GM21423 (cell line): Measurements from ENCODE around the gene TMEM18.

Source experiments
- ATAC-seq: cut with Tn5 transposase; IDR thresholded peaks from one replicate; pipeline ENCODE4 v1.9.1; 2021; ENCODE audit warnings: mild to moderate bottlenecking, moderate library complexity; ENCODE audit not compliant: unreplicated experiment

Gene TMEM18

DNA sequence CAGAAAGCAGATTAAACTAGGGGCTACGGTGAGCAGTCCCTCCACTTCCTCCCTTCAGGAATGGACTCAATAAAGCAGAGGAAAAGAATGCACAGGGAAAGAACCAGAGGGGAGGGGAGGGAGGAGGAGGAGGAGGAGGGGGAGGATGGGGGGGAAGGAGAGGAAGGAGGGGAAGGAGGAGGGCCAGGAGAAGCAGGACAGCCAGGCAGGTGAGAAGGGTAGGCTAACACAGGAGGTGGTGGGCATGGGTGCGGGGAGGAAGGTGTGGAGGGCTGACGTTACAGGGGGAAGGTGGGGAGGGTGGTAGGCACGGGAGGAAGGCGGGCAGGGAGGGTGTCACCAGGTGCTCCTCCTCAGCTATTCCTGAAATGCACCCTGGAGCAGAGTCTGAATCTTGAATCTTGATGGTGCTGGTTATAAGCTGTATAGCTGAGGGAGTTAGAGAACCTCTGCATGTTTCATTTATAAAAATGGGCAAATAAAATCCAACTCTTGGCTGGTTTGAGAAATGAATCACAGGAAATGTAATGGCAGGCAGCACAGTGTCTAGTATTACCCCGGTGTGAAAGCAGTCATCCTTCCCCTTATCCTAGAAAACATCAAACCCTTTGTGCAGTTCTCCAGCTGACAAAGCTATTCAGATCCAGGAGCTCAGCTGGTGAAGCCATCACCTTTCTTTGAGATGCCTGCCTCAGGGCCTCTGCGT, 3.4 kb downstream of the TMEM18 start:
- ATAC-seq = no peak

DNA sequence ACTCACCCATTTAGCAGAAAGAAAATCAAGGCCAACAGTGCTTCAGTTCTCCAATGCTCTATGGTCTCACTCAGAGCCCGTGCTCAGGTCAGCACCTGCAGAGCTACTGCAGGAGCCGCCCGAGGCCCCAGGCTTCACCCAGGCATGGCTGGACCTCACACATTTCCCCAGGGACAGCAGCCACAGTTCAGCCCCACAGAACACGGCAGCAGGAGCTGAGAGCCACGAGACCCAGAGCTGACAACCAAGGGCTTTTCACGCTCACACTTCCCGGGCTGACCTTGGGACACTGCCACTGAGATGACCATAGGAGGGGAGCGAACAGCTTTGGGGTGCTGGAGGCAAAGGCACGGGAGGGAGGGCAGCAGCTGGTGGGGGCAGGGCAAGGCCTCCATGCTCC, 4.2 kb downstream of the TMEM18 start:
- no peak for ATAC-seq

DNA sequence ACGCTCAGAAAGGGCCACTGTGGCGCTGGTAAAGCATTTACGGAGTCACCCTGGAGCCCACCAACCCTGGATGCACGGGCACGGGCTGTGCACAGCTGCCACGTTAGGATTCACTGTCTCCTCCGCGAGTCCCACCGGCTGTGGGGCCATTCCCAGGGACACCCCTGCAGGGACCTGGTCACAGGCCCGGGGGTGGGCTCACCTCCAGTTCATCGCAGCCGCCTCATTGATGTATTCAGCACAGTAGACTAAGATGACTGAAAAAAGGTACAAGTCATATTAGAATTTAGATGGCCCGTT, 4.7 kb downstream of the TMEM18 start:
- ATAC-seq = no peak

DNA sequence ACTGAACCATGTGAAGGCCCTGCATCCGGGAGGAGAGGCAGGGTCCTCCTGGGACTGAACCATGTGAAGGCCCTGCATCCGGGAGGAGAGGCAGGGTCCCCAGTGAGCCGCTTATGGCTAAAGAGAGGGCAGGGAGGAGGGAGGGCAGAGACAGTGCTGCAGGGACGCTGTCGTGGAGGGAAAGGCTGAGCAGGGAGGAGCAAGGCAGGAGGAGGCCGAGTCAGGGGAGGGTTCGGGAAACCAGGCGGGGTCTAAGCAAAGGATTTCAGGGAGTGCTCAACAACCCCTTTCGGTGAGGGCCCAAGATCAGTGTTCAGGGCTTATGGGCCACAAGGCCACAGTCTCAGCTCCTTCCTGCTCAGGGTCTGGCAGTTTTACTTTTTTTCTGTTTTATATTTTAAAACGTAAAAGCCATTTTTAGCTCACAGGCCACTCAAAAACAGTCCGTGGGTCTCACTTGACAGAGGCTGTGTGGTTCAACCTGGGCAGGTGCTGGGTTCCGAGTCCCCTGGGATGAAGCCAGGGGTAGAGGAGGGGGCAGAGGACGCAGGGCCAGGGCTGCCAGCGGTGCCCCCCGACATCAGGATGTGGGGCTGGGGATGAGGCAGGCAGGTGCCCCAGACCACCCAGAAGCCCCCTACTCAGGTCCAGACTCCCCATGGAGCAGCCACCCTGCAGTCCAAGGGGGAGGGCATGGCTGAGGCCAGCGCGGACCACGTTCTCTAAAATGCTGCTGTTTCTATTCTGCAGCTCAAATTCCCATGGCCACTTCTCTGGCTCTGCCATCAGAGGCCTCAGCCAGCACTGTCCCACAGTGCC, 5.2 kb downstream of the TMEM18 start:
- ATAC-seq = no peak

DNA sequence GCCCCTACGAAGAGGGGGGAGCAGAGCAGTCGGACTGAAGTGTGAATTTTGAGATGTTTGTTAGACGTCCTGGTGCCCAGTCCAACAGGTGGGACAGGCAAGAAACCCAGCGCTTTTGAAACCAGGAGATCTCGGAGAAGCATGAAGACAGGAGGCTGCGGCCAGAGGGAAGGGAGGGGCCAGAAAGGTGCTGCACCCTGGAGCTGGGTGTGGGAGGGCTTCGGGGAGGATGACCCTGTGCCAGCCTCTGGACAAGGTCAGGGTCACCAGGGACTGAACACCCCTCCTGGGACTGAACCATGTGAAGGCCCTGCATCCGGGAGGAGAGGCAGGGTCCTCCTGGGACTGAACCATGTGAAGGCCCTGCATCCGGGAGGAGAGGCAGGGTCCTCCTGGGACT, 6.1 kb downstream of the TMEM18 start:
- ATAC-seq = no peak

DNA sequence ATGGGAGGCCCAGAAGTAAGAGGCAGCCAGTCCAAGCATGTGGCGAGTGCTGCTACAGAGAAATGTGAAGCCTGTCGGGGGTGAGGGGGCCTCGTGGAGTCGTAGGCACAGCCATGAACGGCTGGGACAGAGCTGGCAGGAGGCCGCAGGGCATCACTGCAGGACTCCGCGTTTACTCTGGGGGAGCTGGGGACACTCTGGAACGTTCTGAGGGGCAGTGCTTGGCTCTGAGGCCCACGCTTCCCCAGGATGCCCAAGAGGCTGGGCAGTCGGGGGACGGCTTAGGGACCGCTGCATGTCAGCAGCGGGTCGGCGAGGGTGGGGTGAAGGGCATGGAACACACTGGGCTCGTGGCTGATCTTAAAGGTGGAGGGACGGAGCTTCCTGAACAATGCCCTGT, 6.6 kb downstream of the TMEM18 start:
- ATAC-seq = no peak

DNA sequence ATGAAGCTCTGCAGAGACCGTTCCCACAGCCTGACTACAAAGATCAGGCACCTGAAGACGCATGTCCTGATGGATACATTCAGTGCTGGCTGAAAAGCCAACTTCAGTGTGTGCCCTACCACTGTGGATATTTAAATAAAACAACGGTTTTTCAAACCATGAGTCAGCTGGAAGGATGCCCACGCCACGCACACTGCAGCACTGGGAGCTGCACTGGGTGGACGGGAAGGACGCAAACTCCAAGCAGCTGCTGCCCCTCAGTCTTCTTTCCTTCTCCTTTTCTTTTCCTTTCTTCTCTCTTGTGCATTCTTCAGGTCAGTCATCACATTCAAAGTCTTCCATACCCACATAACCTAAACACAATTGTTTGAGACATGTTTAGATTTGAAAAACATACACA, 7.9 kb downstream of the TMEM18 start:
- ATAC-seq = no peak

DNA sequence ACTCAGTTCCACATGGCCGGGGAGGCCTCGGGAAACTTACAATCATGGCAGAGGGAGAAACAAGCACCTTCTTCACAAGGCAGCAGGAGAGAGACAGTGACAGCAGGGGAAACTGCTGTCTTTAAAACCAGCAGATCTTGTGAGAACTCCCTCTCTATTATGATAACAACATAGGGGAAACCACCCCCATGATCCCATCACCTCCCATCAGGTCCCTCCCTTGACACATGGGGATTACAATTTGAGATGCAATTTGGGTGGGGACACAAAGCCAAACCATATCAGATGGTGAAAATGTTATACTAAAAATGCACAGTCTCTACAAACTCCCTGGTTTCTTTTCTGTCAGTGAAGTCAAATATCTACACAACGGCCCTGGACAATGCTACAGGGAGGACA, 9.2 kb downstream of the TMEM18 start:
- ATAC-seq = no peak

DNA sequence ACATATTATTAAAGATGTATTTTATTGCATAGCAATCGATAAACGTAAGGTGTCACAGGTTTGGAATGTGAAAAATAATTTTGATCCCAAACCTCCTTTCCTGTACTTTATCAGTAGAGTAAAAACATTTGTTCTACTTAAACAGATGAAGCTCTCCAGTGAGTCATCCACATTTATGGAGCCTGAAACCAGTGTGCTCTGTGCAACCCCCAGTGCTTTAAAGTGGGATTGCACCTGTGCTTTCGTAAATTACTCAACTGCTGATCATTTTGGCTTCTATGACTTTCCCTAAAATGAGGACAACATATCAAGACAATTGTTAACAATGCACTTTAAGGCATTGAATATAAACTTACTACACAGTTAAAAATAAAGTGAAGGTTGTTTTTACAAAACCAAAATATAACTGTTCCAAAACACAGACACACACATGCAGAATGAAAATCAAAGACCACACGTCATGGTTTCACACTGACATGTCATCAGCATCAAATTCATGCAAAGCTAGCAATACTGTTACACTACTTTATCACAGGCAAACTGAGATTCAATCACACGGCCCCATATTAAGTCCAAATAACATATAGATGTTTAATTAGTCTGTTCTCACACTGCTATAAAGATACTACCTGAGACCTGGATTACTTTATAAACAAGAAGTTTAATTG, 9.7 kb downstream of the TMEM18 start:
- peak; percentile 43 for ATAC-seq

DNA sequence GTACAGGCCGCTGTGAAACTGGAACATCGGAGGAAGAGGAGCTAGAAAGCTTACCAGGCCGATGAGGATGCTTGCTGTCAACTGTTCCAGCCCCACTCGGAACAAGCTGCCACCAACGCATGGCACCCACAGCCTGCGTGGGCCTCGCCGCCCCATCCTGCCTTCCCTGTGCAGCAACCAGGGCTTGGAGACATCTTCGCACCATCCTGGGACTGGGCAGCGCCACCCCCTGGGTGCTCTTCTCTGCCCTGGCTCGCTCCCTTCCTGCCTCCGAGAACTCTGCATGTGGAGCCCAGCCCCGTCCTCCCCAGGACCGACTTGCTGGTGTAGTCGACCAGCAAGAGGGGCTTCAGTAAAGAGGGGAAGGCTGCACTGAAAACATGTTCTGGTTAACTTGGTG, 10.8 kb downstream of the TMEM18 start:
- ATAC-seq = no peak

DNA sequence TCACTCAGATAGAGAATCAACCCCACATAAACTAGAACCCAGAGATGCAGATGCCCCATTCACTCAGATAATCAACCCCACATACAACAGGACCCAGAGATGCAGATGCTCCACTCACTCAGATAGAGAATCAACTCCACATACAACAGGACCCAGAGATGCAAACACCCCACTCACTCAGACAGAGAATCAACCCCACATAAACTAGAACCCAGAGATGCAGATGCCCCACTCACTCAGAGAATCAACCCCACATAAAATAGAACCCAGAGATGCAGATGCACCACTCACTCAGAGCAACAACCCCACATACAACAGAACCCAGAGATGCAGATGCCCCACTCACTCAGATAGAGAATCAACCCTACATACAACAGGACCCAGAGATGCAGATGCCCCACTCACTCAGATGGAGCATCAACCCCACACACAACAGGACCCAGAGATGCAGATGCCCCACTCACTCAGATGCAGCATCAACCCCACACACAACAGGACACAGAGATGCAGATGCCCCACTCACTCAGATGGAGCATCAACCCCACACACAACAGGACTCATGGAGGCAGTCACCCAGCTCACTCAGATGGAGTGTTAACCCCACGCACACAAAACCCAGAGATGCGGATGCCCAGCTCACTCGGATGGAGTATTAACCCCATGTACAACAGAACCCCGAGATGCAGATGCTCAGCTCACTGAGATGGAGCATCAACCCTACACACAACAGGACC, 11.7 kb downstream of the TMEM18 start:
- no peak for ATAC-seq

DNA sequence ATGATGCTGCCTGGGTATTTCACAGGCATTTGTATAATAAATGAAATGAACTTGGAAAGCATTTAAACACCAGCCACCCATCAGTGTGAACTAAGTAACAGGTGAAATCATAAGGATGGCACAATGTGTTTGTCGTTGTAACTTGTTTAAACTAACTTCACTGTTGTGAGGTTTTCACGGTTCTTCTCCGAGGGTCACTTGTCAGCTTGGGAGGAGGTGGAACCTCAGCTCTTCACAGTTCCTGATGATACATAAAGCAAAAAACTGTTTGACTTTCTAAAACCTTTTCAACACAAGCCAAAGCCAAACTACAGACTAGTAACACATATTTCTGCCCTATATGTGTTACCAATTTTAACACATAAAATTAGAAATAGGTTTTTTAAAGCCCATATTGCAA, 13.1 kb downstream of the TMEM18 start:
- ATAC-seq = no peak

DNA sequence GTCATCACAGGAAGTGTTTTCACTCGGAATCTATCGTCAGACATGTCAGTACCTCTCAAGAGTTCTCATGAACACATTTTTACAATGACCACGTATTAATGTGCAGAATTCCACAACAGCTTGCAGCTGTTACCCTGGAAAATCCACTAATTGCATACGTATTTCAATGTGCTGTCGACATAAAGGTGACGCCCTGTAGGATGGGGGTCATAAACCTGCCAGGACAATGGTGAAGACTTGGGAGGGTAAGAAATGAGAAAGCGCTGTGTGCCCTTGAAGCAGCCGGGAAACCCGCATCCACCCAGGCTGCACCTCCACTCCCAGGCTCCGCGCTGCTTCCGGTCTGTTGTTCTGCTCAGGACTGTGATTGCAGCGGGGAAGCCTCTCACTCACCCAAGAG, 14.0 kb downstream of the TMEM18 start:
- no peak for ATAC-seq

DNA sequence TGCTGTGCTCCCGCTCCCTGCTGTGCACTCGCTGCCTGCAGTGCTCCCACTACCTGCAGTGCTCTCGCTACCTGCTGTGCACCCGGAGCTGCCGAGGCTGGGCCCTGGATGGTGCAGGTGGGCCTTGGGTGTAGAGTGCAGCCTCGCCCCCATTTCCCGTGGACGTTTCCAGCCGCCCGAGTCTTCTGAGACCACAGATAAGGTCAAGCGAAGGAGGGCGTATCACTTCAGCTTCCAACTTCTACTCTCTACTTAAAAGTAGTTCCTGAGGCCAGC, 15.9 kb downstream of the TMEM18 start:
- ATAC-seq = no peak

DNA sequence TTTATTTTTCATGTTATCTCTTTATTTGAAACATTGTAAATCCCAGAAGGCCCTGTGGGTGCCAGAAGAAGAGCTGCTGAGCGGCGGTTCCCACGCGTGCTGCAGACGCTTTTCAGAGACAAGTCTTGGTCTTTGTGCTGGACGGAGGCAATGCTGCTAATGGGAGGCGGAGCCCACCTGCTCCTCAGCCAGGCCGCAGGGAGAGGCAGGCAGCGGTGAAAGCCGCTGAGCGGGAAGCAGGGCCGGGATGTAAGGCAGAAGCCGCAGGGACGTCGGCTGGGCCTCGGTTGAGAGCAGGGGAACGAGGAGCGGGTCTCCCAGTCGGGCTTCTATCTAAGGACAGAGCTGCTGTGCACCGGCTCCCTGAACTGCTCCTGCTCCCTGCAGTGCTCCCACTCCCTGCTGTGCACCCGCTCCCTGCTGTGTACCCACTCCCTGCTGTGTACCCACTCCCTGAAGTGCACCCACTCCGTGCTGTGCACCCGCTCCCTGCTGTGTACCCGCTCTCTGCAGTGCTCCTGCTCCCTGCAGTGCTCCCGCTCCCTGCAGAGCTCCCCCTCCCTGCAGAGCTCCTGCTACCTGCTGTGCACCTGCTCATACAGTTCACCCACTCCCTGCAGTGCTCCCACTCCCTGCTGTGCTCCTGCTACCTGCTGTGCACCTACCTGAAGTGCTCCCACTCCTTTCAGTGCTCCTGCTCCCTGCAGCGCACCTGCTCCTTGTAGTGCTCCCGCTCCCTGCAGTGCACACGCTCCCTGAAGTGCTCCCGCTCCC, 16.4 kb downstream of the TMEM18 start:
- no peak for ATAC-seq

DNA sequence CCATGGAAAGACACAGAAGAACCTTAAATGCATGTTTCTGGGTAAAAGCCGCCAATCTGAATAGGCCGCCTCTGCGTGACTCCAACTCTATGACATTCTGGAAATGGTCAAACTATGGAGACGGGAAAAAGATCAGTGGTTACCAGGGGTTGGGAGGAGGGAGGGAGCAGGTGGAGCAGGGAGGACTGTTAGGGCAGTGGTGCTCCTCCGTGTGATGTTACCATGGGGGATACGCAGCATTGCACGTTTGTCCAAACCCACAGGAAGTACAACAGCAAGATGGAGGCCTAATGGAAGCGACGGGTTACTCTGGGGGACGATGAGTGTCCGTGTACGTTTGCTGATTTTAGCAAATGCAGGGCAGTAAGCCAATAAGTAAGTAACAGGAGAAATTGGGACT, 17.2 kb downstream of the TMEM18 start:
- no peak for ATAC-seq

DNA sequence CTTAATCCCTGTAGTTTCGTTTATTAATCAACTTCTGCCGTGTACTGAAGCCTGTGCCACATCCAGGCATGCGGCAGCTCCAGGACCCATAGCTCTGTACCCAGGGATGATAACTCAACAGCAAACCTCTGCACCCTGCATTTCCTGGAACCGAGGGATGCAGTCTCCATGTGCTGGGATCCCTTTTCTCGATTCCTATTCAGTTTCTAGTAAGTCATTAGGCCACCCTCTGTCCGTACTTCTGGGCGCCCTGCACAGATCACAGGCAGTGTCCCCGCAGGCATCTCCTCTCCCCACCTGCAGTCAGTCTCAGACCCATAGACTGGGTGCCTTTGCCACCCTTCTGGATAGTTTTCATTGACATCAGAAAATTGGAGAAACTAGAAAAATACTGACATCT, 18.8 kb downstream of the TMEM18 start:
- no peak for ATAC-seq

DNA sequence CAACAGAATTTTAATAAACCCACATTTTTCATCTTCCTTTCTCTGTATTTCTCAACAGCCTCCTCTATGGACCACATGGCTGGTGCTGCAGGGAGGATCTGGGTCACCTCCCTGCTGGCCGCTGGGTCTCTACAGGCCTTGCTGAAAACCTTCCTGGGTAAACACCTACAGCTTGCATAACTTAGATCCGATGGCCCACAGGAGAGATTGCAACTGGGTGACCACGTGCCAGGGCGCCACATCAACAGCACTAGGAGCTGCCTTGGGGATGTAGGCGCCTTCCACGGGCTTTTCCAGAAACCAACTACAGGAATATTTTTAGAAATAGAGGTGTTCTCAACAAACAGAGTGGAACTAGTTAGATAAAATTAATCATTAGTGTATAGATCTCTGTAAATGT, 19.4 kb downstream of the TMEM18 start:
- no peak for ATAC-seq

DNA sequence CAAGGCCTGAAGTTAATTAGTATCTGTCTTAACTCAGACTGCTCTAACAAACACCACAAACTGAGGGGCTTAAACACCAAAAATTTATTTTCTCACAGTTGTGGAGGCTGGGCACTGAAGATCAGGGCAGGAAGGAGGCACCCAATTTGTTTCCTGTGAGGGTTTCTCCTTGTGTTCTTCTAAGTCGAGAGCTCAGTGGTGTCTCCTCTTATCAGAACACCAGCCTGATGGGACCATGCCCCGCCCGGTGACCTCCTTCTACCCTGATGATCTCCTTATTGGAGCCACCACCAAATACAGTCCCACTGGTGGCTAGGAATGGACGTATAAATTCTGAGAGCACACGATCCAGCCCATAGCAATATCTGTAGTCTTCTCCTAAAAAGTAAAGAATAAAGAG, 20.5 kb downstream of the TMEM18 start:
- ATAC-seq = no peak

DNA sequence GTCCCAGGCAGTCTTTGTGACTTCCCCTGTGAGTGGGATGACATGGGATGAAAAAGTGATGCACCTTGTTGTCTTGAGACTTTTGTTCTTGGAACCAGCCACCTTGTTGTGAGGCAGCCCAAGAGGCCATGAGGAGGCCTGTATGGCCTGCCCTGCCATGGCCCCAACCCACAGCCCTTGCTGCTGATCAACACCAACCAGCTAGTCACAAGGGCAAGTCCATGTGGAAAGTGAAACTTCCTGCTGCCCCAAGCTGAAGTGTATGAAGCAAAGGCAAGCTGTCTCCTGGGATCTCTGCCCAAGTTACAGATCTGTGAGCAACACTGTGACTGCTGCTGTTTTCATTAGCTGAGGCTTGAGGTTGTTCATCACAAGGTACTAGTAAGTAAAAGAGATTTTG, 21.6 kb downstream of the TMEM18 start:
- ATAC-seq = no peak

DNA sequence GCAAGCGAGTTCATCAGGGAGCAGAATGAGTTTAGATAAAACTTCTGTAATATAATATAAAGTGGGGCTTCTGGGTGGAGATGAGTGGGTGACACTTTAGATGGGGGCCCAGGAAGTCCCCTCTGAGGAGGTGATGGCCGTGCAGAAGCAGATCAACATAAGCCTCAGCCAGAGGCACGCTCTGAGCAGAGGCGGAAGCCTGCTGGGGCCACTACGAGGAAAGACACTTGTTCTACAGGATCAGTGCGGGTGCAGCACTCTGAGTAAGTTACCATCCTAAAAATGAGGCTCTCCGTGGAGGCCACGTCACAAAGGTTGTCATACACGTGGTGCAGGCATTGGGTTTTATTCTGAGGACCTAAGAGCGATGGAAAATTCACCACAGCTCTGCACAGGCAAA, 22.3 kb downstream of the TMEM18 start:
- ATAC-seq = no peak
